Measurements from ENCODE around the gene ZNF396.

Gene ZNF396

GRCh38 chr18:35376742-35377695, at the start of gene ZNF396:
Gene ZNF396, minus strand, starts transcription at chr18:35377337. Its CDS starts 3,045 bp downstream, at chr18:35374292.
- DNase-seq (ENCODE audit: low spot score), result peak; percentile 92

GRCh38 chr18:35426786-35427185, 49.6 kb upstream of the ZNF396 start:
- no peak for DNase-seq (ENCODE audit: low spot score)

GRCh38 chr18:35424356-35424755, 47.2 kb upstream of the ZNF396 start:
- DNase-seq (ENCODE audit: low spot score), result no peak

GRCh38 chr18:35422237-35422636, 45.1 kb upstream of the ZNF396 start:
- DNase-seq (ENCODE audit: low spot score), result no peak

GRCh38 chr18:35418610-35419009, 41.5 kb upstream of the ZNF396 start:
- DNase-seq (ENCODE audit: low spot score), result no peak

GRCh38 chr18:35417223-35417622, 40.1 kb upstream of the ZNF396 start:
- DNase-seq (ENCODE audit: low spot score), result no peak

- DNase-seq (ENCODE audit: low spot score), result peak; percentile 47
These were observed 38.5 kb upstream of the ZNF396 start for GRCh38 chr18:35415511-35416073.

- DNase-seq (ENCODE audit: low spot score), result no peak
These were observed 36.0 kb upstream of the ZNF396 start for GRCh38 chr18:35413163-35413511.

GRCh38 chr18:35411625-35412351, 34.7 kb upstream of the ZNF396 start:
- no peak for DNase-seq (ENCODE audit: low spot score)

GRCh38 chr18:35410561-35410960, 33.4 kb upstream of the ZNF396 start:
- no peak for DNase-seq (ENCODE audit: low spot score)

- DNase-seq (ENCODE audit: low spot score), result peak; percentile 56
These were observed 32.8 kb upstream of the ZNF396 start for GRCh38 chr18:35409911-35410310.

GRCh38 chr18:35408843-35409261, 31.7 kb upstream of the ZNF396 start:
- no peak for DNase-seq (ENCODE audit: low spot score)

- DNase-seq (ENCODE audit: low spot score), result peak; percentile 68
These were observed 30.8 kb upstream of the ZNF396 start for GRCh38 chr18:35407871-35408481.

GRCh38 chr18:35406666-35407065, 29.5 kb upstream of the ZNF396 start:
- DNase-seq (ENCODE audit: low spot score), result no peak

- DNase-seq (ENCODE audit: low spot score), result no peak
These were observed 20.8 kb upstream of the ZNF396 start for GRCh38 chr18:35397976-35398375.

- no peak for DNase-seq (ENCODE audit: low spot score)
These were observed 16.6 kb upstream of the ZNF396 start for GRCh38 chr18:35393716-35394115.

GRCh38 chr18:35392375-35392774, 15.2 kb upstream of the ZNF396 start:
- DNase-seq (ENCODE audit: low spot score), result no peak

GRCh38 chr18:35390951-35391700, 14.0 kb upstream of the ZNF396 start:
- DNase-seq (ENCODE audit: low spot score), result no peak

GRCh38 chr18:35389095-35389618, 12.0 kb upstream of the ZNF396 start:
- peak; percentile 35 for DNase-seq (ENCODE audit: low spot score)

GRCh38 chr18:35387152-35387571, 10.0 kb upstream of the ZNF396 start:
- DNase-seq (ENCODE audit: low spot score), result no peak

GRCh38 chr18:35386600-35387100, 9.5 kb upstream of the ZNF396 start:
- DNase-seq (ENCODE audit: low spot score), result peak; percentile 79
